Measurements from ENCODE around the gene NFATC4.

GRCh38 chr14:24408764-24409163 is 40.8 kb downstream of the NFATC4 start:
- TF ChIP-seq CTCF (IDR thresholded peaks at IDR 0.05 in 2 of 3, conservative IDR thresholded peaks at IDR 0.05 in 1 of 3; ENCODE audit: borderline replicate concordance in 1 of 3, insufficient read depth in 1 of 3, low read depth in 2 of 3, low read length in 2 of 3) (no peak), POLR2A (IDR thresholded peaks at IDR 0.05; ENCODE audit: borderline replicate concordance, extremely low read depth, insufficient read depth, insufficient read length) (no peak), TCF7L2 (IDR thresholded peaks at IDR 0.05; ENCODE audit: borderline replicate concordance, extremely low read depth, insufficient read depth, insufficient read length) (no peak), YY1 (IDR thresholded peaks at IDR 0.05; ENCODE audit: extremely low read depth, insufficient replicate concordance, low read depth, low read length) (no peak), ZNF274 (IDR thresholded peaks at IDR 0.05; ENCODE audit: low read depth, low read length) (no peak), SRF (IDR thresholded peaks at IDR 0.05; ENCODE audit: low read depth) (no peak), SP1 (IDR thresholded peaks at IDR 0.05; ENCODE audit: low read depth) (no peak), CEBPB (IDR thresholded peaks at IDR 0.05; ENCODE audit: low read depth) (no peak), EZH2 (IDR thresholded peaks at IDR 0.05) (no peak), FOSL1 (IDR thresholded peaks at IDR 0.05; ENCODE audit: low read depth) (no peak), POLR2AphosphoS5 (IDR thresholded peaks at IDR 0.05; ENCODE audit: low read depth, low read length) (no peak)
